ENCODE results near the gene CXCL3.

CXCL3 gene

DNA sequence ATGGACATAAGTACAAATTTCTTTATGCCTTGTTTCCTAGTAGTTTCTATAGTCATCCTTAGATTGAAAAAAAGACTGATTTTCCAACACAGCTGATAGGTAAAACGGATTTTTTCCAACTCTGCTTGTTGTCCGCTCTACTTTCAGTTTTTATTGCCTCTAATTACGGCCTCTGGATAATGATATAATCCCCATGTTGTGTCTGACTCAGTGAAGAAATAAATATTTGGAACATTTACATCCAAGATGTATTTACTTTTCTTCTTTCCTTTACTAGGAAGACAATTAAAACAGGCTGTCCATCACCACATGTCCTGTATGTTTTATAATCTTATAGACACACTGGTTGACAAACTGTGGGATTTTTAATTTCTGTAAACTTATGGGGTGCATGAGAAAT, 6.8 kb upstream of the CXCL3 start:
- TF ChIP-seq, protein P1, sequence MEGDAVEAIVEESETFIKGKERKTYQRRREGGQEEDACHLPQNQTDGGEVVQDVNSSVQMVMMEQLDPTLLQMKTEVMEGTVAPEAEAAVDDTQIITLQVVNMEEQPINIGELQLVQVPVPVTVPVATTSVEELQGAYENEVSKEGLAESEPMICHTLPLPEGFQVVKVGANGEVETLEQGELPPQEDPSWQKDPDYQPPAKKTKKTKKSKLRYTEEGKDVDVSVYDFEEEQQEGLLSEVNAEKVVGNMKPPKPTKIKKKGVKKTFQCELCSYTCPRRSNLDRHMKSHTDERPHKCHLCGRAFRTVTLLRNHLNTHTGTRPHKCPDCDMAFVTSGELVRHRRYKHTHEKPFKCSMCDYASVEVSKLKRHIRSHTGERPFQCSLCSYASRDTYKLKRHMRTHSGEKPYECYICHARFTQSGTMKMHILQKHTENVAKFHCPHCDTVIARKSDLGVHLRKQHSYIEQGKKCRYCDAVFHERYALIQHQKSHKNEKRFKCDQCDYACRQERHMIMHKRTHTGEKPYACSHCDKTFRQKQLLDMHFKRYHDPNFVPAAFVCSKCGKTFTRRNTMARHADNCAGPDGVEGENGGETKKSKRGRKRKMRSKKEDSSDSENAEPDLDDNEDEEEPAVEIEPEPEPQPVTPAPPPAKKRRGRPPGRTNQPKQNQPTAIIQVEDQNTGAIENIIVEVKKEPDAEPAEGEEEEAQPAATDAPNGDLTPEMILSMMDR (IDR thresholded peaks at IDR 0.05; ENCODE audit: low read depth, low read length, missing control alignments): no peak
- no peak for DNase-seq (ENCODE audit: extremely low read depth, low read depth)
- H3K4me3 ChIP-seq (replicated peaks; ENCODE audit: low read depth, low read length): no peak overlapping the region

DNA sequence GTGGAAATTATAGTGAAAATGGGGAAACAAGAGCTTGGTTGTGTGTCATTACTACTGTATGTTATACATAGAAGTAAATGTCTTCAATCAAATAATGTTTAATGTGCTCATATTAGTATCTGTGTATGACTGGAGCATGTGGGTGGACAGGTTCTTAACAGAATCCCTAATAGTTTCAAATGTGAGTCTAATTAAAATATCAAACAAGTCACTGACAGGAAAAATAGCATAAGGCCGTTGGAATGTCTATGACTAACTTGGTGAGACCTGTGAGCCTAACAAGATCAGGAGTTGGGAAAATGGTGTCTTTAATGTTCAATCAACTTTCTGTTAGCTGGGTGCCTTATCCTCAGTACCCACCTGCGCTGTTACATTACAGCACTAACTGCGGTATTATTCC, 6.2 kb upstream of the CXCL3 start:
- DNase-seq (ENCODE audit: extremely low read depth, low read depth): no peak
- H3K4me3 ChIP-seq (replicated peaks; ENCODE audit: low read depth, low read length): no peak overlapping the region
- TF ChIP-seq, protein P1 (IDR thresholded peaks at IDR 0.05; ENCODE audit: low read depth, low read length, missing control alignments): no peak

DNA sequence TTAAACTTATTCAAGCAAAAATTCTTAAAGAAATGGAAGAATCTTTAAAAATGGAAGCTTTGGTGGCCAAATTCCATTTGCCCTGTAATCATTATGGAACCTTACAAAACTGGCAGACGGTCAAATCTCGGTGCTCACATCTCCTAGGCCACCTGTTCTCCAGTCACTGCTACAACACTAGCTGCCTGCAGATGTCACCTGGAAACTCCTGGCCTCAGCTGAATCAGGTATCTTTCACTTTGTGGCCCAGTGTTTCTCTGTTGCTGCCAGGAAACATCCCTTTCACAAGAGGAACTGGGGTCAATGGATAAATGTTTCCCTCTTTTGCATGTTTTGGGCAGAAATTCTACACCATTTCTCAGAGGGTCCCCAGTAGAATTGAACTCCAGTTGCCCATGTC, 4.2 kb upstream of the CXCL3 start:
- DNase-seq (ENCODE audit: extremely low read depth, low read depth): no peak
- no peak overlapping the region for H3K4me3 ChIP-seq (replicated peaks; ENCODE audit: low read depth, low read length)
- TF ChIP-seq, protein P1 (IDR thresholded peaks at IDR 0.05; ENCODE audit: low read depth, low read length, missing control alignments): no peak

DNA sequence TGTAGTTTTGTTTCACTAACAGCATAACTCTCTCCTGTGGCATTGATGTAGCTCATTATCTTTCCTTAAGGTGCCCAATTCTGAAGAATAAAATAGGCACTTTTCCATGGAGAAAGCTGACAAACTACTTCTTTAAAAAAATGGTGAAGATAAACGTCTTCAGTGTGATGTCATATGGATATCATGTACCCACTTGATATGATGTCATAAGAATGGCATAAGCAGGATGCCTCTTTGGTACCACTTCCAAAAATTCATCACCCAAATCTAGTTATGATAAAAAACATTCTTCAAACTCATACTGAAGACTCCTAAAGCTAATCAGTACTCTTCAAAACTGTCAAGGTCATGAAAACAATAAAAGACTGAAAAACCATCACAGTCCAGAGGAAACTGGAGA, 2.9 kb upstream of the CXCL3 start:
- H3K4me3 ChIP-seq (replicated peaks; ENCODE audit: low read depth, low read length): no peak overlapping the region
- TF ChIP-seq, protein P1 (IDR thresholded peaks at IDR 0.05; ENCODE audit: low read depth, low read length, missing control alignments): no peak

DNA sequence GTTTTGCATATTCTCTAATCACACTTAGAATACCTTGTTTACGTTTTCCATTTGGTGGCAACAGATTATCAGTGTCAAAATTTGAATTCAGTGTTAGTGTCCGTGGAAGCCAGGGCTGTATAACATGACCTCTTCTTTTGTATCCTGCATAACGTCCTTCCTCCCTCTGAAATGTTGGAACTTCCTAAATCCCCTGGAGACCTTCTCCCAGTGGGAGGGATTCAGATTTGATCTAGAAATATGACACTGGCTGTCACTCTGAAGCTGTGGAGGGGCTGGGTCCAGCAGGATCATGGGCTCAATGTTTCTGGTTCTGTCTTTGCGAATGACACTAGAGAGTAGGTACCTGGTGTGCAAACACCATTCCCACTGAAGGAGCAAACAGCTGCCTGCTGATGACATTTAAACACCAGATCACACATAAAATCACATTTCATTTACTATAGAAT, 850 bp upstream of the CXCL3 start:
- DNase-seq (ENCODE audit: extremely low read depth, low read depth): no peak
- H3K4me3 ChIP-seq (replicated peaks; ENCODE audit: low read depth, low read length): peak overlapping the region; percentile 67
- TF ChIP-seq, protein P1 (IDR thresholded peaks at IDR 0.05; ENCODE audit: low read depth, low read length, missing control alignments): no peak

More for the DNA sequence above, 2.9 kb upstream of the CXCL3 start:
- no peak for DNase-seq (ENCODE audit: extremely low read depth, low read depth)

DNA sequence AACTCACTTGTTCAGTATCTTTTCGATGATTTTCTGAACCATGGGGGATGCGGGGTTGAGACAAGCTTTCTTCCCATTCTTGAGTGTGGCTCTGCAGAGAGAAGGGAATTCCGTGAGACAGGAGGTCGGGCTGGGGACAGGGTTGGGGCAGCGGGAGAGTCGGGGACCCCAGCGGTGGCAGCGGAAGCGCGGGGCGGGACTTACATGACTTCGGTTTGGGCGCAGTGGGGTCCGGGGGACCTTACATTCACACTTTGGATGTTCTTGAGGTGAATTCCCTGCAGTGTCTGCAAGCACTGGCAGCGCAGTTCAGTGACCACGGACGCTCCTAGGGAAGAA, 434 bp downstream of the CXCL3 start:
- no peak for DNase-seq (ENCODE audit: extremely low read depth, low read depth)
- peak overlapping the region; percentile 67 for H3K4me3 ChIP-seq (replicated peaks; ENCODE audit: low read depth, low read length)

More for the DNA sequence above, 434 bp downstream of the CXCL3 start:
- TF ChIP-seq, protein P1 (IDR thresholded peaks at IDR 0.05; ENCODE audit: low read depth, low read length, missing control alignments): no peak

Data from HFF-Myc (cell line).